Measurements from ENCODE around the gene SLC16A9. TPM values are rescaled to one million over a fixed set of nuclear protein-coding genes. Genes with fewer than 3 reads are reported as not detected.
"Not testable (repeated sequence)": the region's sequence is repeated elsewhere in the genome, so short reads cannot be mapped to it uniquely, and the experiment has no call there.

Gene SLC16A9
- total RNA-seq, 1 donor from 2014 or later: 2.9 TPM

- no peak for DNase-seq (ENCODE audit: low spot score in 2 of 2)
- H3K36me3 ChIP-seq: no peaks in the 10 kb centered on the region
- TF ChIP-seq, protein P1, sequence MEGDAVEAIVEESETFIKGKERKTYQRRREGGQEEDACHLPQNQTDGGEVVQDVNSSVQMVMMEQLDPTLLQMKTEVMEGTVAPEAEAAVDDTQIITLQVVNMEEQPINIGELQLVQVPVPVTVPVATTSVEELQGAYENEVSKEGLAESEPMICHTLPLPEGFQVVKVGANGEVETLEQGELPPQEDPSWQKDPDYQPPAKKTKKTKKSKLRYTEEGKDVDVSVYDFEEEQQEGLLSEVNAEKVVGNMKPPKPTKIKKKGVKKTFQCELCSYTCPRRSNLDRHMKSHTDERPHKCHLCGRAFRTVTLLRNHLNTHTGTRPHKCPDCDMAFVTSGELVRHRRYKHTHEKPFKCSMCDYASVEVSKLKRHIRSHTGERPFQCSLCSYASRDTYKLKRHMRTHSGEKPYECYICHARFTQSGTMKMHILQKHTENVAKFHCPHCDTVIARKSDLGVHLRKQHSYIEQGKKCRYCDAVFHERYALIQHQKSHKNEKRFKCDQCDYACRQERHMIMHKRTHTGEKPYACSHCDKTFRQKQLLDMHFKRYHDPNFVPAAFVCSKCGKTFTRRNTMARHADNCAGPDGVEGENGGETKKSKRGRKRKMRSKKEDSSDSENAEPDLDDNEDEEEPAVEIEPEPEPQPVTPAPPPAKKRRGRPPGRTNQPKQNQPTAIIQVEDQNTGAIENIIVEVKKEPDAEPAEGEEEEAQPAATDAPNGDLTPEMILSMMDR (IDR thresholded peaks at IDR 0.05): no peak
- H3K4me3 ChIP-seq: no peak overlapping the region
- no peak overlapping the region for H3K27ac ChIP-seq
- intact Hi-C loops (cut with DNase I): no loop called here
- H3K4me1 ChIP-seq: no peaks in the 10 kb centered on the region
- H3K9me3 ChIP-seq: no peaks in the 10 kb centered on the region
- H3K27me3 ChIP-seq: no peaks in the 10 kb centered on the region
These were observed 40.7 kb upstream of the SLC16A9 start for GRCh38 chr10:59750155-59750945.

DNA sequence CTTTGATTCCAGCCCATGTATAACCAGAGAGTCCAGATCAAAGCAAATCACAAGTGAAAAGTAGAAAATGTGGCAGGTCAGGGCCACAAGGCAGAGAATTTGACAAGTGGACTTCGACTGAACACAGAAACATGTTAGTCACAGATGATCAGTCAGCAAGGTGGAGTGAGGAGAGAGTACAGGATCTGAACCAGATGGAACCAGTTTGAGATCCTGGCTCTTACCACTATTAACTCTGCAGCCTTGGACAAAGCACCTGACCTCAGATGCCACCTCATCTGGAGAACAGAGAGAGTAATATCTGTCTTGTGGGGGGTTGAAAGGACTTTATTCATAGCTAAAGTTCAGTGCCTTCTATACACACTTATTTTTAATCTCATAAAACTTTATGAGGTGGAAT is 39.2 kb upstream of the SLC16A9 start:
- no peak for DNase-seq (ENCODE audit: low spot score in 2 of 2)
- no peaks in the 10 kb centered on the region for H3K4me1 ChIP-seq
- H3K9me3 ChIP-seq: no peaks in the 10 kb centered on the region
- H3K27me3 ChIP-seq: no peaks in the 10 kb centered on the region
- no peak overlapping the region for H3K27ac ChIP-seq
- intact Hi-C loops (cut with DNase I): no loop called here
- H3K36me3 ChIP-seq: no peaks in the 10 kb centered on the region
- TF ChIP-seq, protein P1 (IDR thresholded peaks at IDR 0.05): no peak
- no peak overlapping the region for H3K4me3 ChIP-seq

- intact Hi-C loops (cut with DNase I): no loop called here
- H3K4me3 ChIP-seq: no peak overlapping the region
- no peak for DNase-seq (ENCODE audit: low spot score in 2 of 2)
- no peaks in the 10 kb centered on the region for H3K36me3 ChIP-seq
- no peaks in the 10 kb centered on the region for H3K27me3 ChIP-seq
- TF ChIP-seq, protein P1 (IDR thresholded peaks at IDR 0.05): no peak
- no peaks in the 10 kb centered on the region for H3K9me3 ChIP-seq
- H3K27ac ChIP-seq: no peak overlapping the region
- H3K4me1 ChIP-seq: no peaks in the 10 kb centered on the region
These were observed 35.6 kb upstream of the SLC16A9 start for GRCh38 chr10:59745163-59745650.

DNA sequence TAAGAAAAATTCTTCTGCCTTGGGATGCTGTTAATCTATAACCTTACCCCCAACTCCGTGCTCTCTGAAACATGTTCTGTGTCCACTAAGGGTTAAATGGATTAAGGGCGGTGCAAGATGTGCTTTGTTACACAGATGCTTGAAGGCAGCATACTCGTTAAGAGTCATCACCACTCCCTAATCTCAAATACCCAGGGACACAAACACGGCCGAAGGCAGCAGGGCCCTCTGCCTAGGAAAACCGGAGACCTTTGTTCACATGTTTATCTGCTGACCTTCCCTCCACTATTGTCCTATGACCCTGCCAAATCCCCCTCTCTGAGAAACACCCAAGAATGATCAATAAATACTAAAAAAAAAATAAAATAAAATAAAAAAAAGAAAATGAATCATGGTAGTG is 35.1 kb upstream of the SLC16A9 start:
- H3K9me3 ChIP-seq; H3K27me3 ChIP-seq; DNase-seq (ENCODE audit: low spot score in 2 of 2); H3K4me3 ChIP-seq; H3K27ac ChIP-seq; H3K4me1 ChIP-seq; intact Hi-C loops (cut with DNase I); H3K36me3 ChIP-seq: not testable (repeated sequence)

- DNase-seq (ENCODE audit: low spot score in 2 of 2); H3K9me3 ChIP-seq; H3K4me1 ChIP-seq; intact Hi-C loops (cut with DNase I); H3K27me3 ChIP-seq; H3K4me3 ChIP-seq; H3K36me3 ChIP-seq; H3K27ac ChIP-seq: not testable (repeated sequence)
These were observed 34.5 kb upstream of the SLC16A9 start for GRCh38 chr10:59744156-59744555.

DNA sequence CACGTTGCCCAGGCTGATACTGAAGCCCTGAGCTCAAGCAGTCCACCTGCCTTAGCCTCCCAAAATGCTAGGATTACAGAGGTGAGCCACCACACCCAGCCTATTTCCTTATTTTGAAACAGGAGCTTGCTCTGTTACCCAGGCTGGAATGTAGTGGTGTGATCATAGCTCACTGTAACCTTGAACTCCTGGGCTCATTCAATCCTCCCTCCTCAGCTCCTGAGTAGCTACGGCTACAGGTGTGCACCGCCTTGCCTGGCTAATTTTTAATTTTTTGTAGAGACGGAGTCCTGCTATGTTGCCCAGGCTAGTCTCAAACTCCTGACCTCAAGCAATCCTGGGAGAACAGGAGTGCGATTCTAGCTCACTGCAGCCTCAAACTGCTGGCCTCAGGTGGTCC is 31.9 kb upstream of the SLC16A9 start:
- Histone ChIP-seq H3K36me3 (no peaks in the 10 kb centered on the region), H3K4me3 (no peak overlapping the region), H3K27me3 (no peaks in the 10 kb centered on the region), H3K4me1 (no peaks in the 10 kb centered on the region), H3K9me3 (no peaks in the 10 kb centered on the region), H3K27ac (no peak overlapping the region)
- DNase-seq (ENCODE audit: low spot score in 2 of 2): no peak
- TF ChIP-seq, protein P1 (IDR thresholded peaks at IDR 0.05): no peak
- intact Hi-C loops (cut with DNase I): no loop called here

Measured in ascending aorta (tissue), 2 donors.